ENCODE data around the gene SETD5. TPM values are rescaled to one million over a fixed set of nuclear protein-coding genes. Genes with fewer than 3 reads are reported as not detected.

SETD5 gene
- total and polyA plus RNA-seq, 10 donors = 9.7 to 159 (median 118) TPM

DNA sequence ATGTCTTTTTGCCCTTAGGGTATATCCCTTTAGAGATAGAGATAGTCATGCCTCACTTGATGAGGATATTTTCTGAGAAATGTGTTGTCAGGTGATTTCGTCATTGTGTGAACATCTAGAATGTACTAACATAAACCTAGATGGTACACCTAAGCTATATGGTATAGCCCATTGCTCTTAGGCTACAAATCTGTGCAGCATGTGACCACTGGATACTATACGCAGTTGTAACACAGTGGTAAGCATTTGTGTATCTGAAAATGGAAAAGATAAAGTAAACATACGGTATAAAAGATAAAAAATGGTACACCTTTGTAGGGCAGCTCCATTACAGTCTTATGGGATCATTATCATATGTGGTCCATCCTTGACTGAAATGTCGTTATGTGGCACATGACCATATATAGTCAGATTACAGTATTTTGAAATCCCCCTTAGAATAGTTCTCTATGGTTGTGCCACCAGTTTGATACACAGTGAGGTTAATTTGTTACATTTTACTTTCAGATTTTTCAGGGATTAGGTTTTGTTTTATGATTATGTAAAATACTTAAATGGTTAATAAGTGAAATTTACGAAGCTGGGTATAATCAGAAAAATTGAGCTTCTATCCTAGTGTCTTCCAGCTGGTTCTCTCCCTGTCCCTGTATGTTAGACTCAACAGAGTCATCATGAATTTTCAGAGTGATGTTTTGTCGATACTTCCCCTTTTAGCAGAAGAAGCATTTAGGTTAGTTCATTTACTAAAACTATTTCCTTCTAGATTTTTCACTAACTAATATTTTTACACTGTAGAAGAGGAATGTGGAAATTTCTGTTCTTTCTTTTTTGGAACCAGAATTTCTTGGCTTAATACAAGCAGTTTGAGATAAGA, 12.8 kb downstream of the SETD5 start:
- no peak for DNase-seq
- Histone ChIP-seq H3K9me3 (no peaks in the 10 kb centered on the region), H3K4me3 (no peak overlapping the region), H3K27ac (peak overlapping the region in 7 of 8 donors; percentile 1 to 63 (median 45)), H3K27me3 (replicated peaks in 1 of 7) (no peaks in the 10 kb centered on the region), H3K4me1 (peaks cover 38 to 99% (median 87%) of the 10 kb centered on the region in 6 donors), H3K36me3 (no peaks in the 10 kb centered on the region)
- TF ChIP-seq, protein P1, sequence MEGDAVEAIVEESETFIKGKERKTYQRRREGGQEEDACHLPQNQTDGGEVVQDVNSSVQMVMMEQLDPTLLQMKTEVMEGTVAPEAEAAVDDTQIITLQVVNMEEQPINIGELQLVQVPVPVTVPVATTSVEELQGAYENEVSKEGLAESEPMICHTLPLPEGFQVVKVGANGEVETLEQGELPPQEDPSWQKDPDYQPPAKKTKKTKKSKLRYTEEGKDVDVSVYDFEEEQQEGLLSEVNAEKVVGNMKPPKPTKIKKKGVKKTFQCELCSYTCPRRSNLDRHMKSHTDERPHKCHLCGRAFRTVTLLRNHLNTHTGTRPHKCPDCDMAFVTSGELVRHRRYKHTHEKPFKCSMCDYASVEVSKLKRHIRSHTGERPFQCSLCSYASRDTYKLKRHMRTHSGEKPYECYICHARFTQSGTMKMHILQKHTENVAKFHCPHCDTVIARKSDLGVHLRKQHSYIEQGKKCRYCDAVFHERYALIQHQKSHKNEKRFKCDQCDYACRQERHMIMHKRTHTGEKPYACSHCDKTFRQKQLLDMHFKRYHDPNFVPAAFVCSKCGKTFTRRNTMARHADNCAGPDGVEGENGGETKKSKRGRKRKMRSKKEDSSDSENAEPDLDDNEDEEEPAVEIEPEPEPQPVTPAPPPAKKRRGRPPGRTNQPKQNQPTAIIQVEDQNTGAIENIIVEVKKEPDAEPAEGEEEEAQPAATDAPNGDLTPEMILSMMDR (IDR thresholded peaks at IDR 0.05 in 8 of 11, conservative IDR thresholded peaks at IDR 0.05 in 3 of 11) = no peak
- TF ChIP-seq POLR2AphosphoS5 (IDR thresholded peaks at IDR 0.05) (no peak), POLR2A (IDR thresholded peaks at IDR 0.05) (no peak)
- intact Hi-C loops (cut with DNase I; ENCODE audit: low total_unique reads) = no loop called here
- WGBS, 5 donors = 64 to 76% (median 72%) methylated on average over 6 of the region's 6 CpGs

DNA sequence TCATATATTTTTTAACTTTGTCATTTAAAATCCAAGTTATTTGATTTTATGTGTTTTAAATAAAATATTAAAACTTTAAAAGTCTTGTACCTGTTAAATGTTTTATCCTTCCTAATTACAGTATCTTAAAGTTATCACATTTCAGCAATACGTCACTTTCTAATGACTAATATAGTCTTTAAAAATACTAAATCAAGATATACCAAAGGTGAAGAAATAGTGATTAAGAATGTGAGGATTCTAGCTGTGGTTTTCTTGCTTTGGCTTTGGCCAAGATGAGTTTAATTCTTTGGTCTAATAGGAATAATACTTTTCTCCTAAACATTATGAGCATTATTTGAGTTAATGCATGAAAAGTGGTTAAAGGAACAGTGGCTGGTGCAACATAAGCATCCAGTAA, 13.9 kb downstream of the SETD5 start:
- no peak for TF ChIP-seq POLR2A (IDR thresholded peaks at IDR 0.05)
- TF ChIP-seq, protein P1 (IDR thresholded peaks at IDR 0.05 in 8 of 11, conservative IDR thresholded peaks at IDR 0.05 in 3 of 11) = no peak
- TF ChIP-seq POLR2AphosphoS5 (IDR thresholded peaks at IDR 0.05) = no peak
- Histone ChIP-seq H3K4me1 (peaks cover 28 to 99% (median 88%) of the 10 kb centered on the region in 6 donors), H3K27ac (peak overlapping the region in 2 of 8 donors; percentile 1 to 45), H3K4me3 (no peak overlapping the region), H3K9me3 (no peaks in the 10 kb centered on the region), H3K27me3 (replicated peaks in 1 of 7) (no peaks in the 10 kb centered on the region), H3K36me3 (peaks cover 0 to 9% (median 3%) of the 10 kb centered on the region in 6 donors)
- 86 to 98% (median 96%) methylated on average over 1 of the region's 1 CpG for WGBS, 5 donors
- DNase-seq = no peak
- intact Hi-C loops (cut with DNase I; ENCODE audit: low total_unique reads) = no loop called here

DNA sequence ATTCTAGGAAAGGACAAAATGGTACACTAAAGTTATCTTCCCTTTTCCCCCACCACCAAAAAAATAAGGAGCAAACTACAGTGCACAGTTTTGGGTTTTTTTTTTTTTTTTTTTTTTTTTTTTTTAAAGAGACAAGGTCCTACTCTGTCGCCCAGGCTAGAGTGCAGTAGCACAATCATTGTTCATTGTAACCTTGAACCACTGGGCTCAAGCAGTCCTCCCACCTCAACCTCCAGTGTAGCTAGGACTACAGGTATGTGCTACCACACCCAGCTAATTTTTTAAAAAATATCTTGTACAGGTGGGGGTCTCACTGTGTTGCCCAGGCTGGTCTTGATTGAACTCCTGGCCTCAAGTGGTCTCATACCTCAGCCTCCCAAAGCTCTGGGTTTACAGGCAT, 14.9 kb downstream of the SETD5 start:
- H3K4me3 ChIP-seq = no peak overlapping the region

DNA sequence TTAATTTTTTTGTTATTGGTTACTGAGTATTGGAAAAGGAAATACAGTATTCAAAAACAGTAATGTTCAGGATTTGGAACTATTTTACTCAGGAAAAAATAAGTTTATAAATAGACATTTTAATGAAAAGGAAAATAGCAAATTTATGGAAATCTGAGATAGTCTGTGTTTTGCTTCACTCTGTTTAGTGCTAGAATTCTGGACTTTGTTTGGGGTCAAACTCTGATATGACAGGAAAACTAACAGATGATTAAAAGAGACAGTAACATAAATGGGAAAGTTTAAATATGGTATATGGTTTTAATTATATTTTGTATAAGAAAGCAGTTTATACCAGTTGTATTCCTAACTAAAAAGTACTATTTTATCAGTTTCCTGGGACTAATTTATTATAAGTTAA, 17.4 kb downstream of the SETD5 start:
- H3K4me1 ChIP-seq = peaks cover 6 to 89% (median 67%) of the 10 kb centered on the region in 6 donors

More for the DNA sequence above, 14.9 kb downstream of the SETD5 start:
- DNase-seq = no peak
- H3K9me3 ChIP-seq = no peaks in the 10 kb centered on the region
- peaks cover 20 to 98% (median 84%) of the 10 kb centered on the region in 6 donors for H3K4me1 ChIP-seq
- TF ChIP-seq POLR2A (IDR thresholded peaks at IDR 0.05) = no peak
- TF ChIP-seq, protein P1 (IDR thresholded peaks at IDR 0.05 in 8 of 11, conservative IDR thresholded peaks at IDR 0.05 in 3 of 11) = no peak
- no peak for TF ChIP-seq POLR2AphosphoS5 (IDR thresholded peaks at IDR 0.05)
- WGBS, 5 donors = 72 to 88% (median 75%) methylated on average over 1 of the region's 1 CpG
- intact Hi-C loops (cut with DNase I; ENCODE audit: low total_unique reads) = no loop called here
- H3K27me3 ChIP-seq (replicated peaks in 1 of 7) = no peaks in the 10 kb centered on the region
- peaks cover 0 to 10% (median 3%) of the 10 kb centered on the region in 6 donors for H3K36me3 ChIP-seq
- H3K27ac ChIP-seq = no peak overlapping the region

More for the DNA sequence above, 17.4 kb downstream of the SETD5 start:
- H3K9me3 ChIP-seq = no peaks in the 10 kb centered on the region
- DNase-seq = no peak
- H3K36me3 ChIP-seq = peaks cover 0 to 19% (median 3%) of the 10 kb centered on the region in 6 donors
- no peaks in the 10 kb centered on the region for H3K27me3 ChIP-seq (replicated peaks in 1 of 7)
- intact Hi-C loops (cut with DNase I; ENCODE audit: low total_unique reads) = no loop called here
- peak overlapping the region in 1 of 8 donors; percentile 7 for H3K27ac ChIP-seq
- no peak overlapping the region for H3K4me3 ChIP-seq
- TF ChIP-seq POLR2AphosphoS5 (IDR thresholded peaks at IDR 0.05) (no peak), POLR2A (IDR thresholded peaks at IDR 0.05) (no peak)
- TF ChIP-seq, protein P1 (IDR thresholded peaks at IDR 0.05 in 8 of 11, conservative IDR thresholded peaks at IDR 0.05 in 3 of 11) = no peak
